ENCODE data around the gene CYLD.

Gene CYLD

GRCh38 chr16:50789757-50790156 is 47.9 kb downstream of the CYLD start:
- H3K9me3 ChIP-seq (ENCODE audit: control insufficient read depth, insufficient read depth, low read depth, low read length) = peaks cover 9% of the 10 kb centered on the region
- H3K27me3 ChIP-seq (ENCODE audit: control insufficient read depth, insufficient read depth, low read length) = no peaks in the 10 kb centered on the region
- no peak overlapping the region for H3K27ac ChIP-seq (ENCODE audit: low read depth, low read length)
- H3K4me3 ChIP-seq (ENCODE audit: low read depth, low read length) = no peak overlapping the region
- no peaks in the 10 kb centered on the region for H3K36me3 ChIP-seq (ENCODE audit: control insufficient read depth, insufficient read depth, low read length)
- H3K4me1 ChIP-seq (ENCODE audit: control insufficient read depth, insufficient read depth, low read length) = no peaks in the 10 kb centered on the region
- H3K9ac ChIP-seq (ENCODE audit: low read length) = no peak overlapping the region

GRCh38 chr16:50791522-50791921 is 49.6 kb downstream of the CYLD start:
- no peak overlapping the region for H3K9ac ChIP-seq (ENCODE audit: low read length)
- no peaks in the 10 kb centered on the region for H3K4me1 ChIP-seq (ENCODE audit: control insufficient read depth, insufficient read depth, low read length)
- H3K9me3 ChIP-seq (ENCODE audit: control insufficient read depth, insufficient read depth, low read depth, low read length) = peaks cover 9% of the 10 kb centered on the region
- no peak overlapping the region for H3K27ac ChIP-seq (ENCODE audit: low read depth, low read length)
- H3K36me3 ChIP-seq (ENCODE audit: control insufficient read depth, insufficient read depth, low read length) = 0 out of 2 replicates have a peak, but pooled peaks cover 2% of the 10 kb centered on the region
- no peaks in the 10 kb centered on the region for H3K27me3 ChIP-seq (ENCODE audit: control insufficient read depth, insufficient read depth, low read length)
- H3K4me3 ChIP-seq (ENCODE audit: low read depth, low read length) = no peak overlapping the region

- Histone ChIP-seq H3K4me1 (ENCODE audit: control insufficient read depth, insufficient read depth, low read length) (peaks cover 4% of the 10 kb centered on the region; the same call in 1 of the 2 replicates), H3K9ac (ENCODE audit: low read length) (no peak overlapping the region), H3K4me3 (ENCODE audit: low read depth, low read length) (no peak overlapping the region)
These were observed 54.9 kb downstream of the CYLD start for GRCh38 chr16:50796829-50797228.

DNA sequence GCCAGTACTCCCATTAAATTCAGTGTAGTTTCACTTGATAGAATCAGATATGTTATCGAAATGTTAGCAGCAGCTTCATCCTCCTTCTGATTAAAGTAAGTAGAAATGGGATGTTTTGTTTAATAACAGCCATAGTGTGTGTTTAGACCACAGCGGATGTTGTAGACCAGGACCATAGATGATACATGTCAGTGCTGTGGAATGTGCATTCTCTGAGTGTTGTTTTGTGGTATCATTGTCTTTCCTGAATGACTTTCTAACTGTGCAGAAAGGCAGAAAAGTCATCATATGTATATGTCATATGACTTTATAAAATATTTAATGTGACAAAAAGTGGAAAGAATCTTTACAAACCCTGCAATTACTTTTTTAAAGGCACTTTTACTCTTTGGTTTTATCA is 55.6 kb downstream of the CYLD start:
- H3K36me3 ChIP-seq (ENCODE audit: control insufficient read depth, insufficient read depth, low read length) = 0 out of 2 replicates have a peak, but pooled peaks cover 2% of the 10 kb centered on the region
- no peak overlapping the region for H3K9ac ChIP-seq (ENCODE audit: low read length)
- H3K9me3 ChIP-seq (ENCODE audit: control insufficient read depth, insufficient read depth, low read depth, low read length) = no peaks in the 10 kb centered on the region
- H3K4me1 ChIP-seq (ENCODE audit: control insufficient read depth, insufficient read depth, low read length) = peaks cover 4% of the 10 kb centered on the region; the same call in 1 of the 2 replicates
- H3K27ac ChIP-seq (ENCODE audit: low read depth, low read length) = no peak overlapping the region
- H3K4me3 ChIP-seq (ENCODE audit: low read depth, low read length) = no peak overlapping the region
- no peaks in the 10 kb centered on the region for H3K27me3 ChIP-seq (ENCODE audit: control insufficient read depth, insufficient read depth, low read length)

More at GRCh38 chr16:50796829-50797228, 54.9 kb downstream of the CYLD start:
- Histone ChIP-seq H3K36me3 (ENCODE audit: control insufficient read depth, insufficient read depth, low read length) (0 out of 2 replicates have a peak, but pooled peaks cover 2% of the 10 kb centered on the region), H3K27ac (ENCODE audit: low read depth, low read length) (no peak overlapping the region), H3K9me3 (ENCODE audit: control insufficient read depth, insufficient read depth, low read depth, low read length) (no peaks in the 10 kb centered on the region), H3K27me3 (ENCODE audit: control insufficient read depth, insufficient read depth, low read length) (no peaks in the 10 kb centered on the region)

- no peak overlapping the region for H3K9ac ChIP-seq (ENCODE audit: low read length)
- H3K27me3 ChIP-seq (ENCODE audit: control insufficient read depth, insufficient read depth, low read length) = no peaks in the 10 kb centered on the region
- H3K27ac ChIP-seq (ENCODE audit: low read depth, low read length) = no peak overlapping the region
- peaks cover 10% of the 10 kb centered on the region; the same call in 1 of the 2 replicates for H3K4me1 ChIP-seq (ENCODE audit: control insufficient read depth, insufficient read depth, low read length)
- 0 out of 2 replicates have a peak, but pooled peaks cover 2% of the 10 kb centered on the region for H3K36me3 ChIP-seq (ENCODE audit: control insufficient read depth, insufficient read depth, low read length)
- no peak overlapping the region for H3K4me3 ChIP-seq (ENCODE audit: low read depth, low read length)
- no peaks in the 10 kb centered on the region for H3K9me3 ChIP-seq (ENCODE audit: control insufficient read depth, insufficient read depth, low read depth, low read length)
These were observed 58.2 kb downstream of the CYLD start for GRCh38 chr16:50800074-50800473.

DNA sequence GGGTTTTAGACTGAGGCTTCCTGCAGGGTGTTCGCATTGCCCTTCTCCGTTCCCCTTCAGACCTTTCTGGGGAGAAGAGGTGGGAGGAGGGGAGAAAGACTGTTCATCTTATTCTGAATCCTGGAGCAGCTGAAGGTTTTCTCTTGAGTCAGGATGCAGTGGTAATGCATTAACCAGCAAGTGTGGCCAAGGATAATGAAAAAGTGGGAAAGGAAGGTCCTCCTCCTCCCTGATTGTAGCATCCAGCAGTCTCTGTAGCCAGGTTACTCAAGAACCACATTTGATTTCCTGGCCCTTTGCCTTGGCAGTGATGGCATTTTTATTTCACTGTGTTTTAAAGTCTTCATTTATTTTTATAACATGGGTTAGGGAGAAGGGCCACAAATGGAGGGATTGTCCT is 59.1 kb downstream of the CYLD start:
- no peaks in the 10 kb centered on the region for H3K9me3 ChIP-seq (ENCODE audit: control insufficient read depth, insufficient read depth, low read depth, low read length)
- H3K36me3 ChIP-seq (ENCODE audit: control insufficient read depth, insufficient read depth, low read length) = 0 out of 2 replicates have a peak, but pooled peaks cover 2% of the 10 kb centered on the region
- H3K4me3 ChIP-seq (ENCODE audit: low read depth, low read length) = no peak overlapping the region
- H3K4me1 ChIP-seq (ENCODE audit: control insufficient read depth, insufficient read depth, low read length) = peaks cover 10% of the 10 kb centered on the region; the same call in 1 of the 2 replicates
- no peak overlapping the region for H3K27ac ChIP-seq (ENCODE audit: low read depth, low read length)
- H3K9ac ChIP-seq (ENCODE audit: low read length) = no peak overlapping the region
- no peaks in the 10 kb centered on the region for H3K27me3 ChIP-seq (ENCODE audit: control insufficient read depth, insufficient read depth, low read length)

- H3K9me3 ChIP-seq (ENCODE audit: control insufficient read depth, insufficient read depth, low read depth, low read length) = no peaks in the 10 kb centered on the region
- H3K27ac ChIP-seq (ENCODE audit: low read depth, low read length) = no peak overlapping the region
- H3K36me3 ChIP-seq (ENCODE audit: control insufficient read depth, insufficient read depth, low read length) = no peaks in the 10 kb centered on the region
- H3K27me3 ChIP-seq (ENCODE audit: control insufficient read depth, insufficient read depth, low read length) = no peaks in the 10 kb centered on the region
- no peak overlapping the region for H3K9ac ChIP-seq (ENCODE audit: low read length)
- peaks cover 10% of the 10 kb centered on the region; the same call in 1 of the 2 replicates for H3K4me1 ChIP-seq (ENCODE audit: control insufficient read depth, insufficient read depth, low read length)
- no peak overlapping the region for H3K4me3 ChIP-seq (ENCODE audit: low read depth, low read length)
These were observed 60.1 kb downstream of the CYLD start for GRCh38 chr16:50802000-50802399.

GRCh38 chr16:50802961-50803360 is 61.1 kb downstream of the CYLD start:
- Histone ChIP-seq H3K4me1 (ENCODE audit: control insufficient read depth, insufficient read depth, low read length) (peaks cover 10% of the 10 kb centered on the region; the same call in 1 of the 2 replicates), H3K27ac (ENCODE audit: low read depth, low read length) (no peak overlapping the region), H3K27me3 (ENCODE audit: control insufficient read depth, insufficient read depth, low read length) (no peaks in the 10 kb centered on the region), H3K9ac (ENCODE audit: low read length) (no peak overlapping the region), H3K9me3 (ENCODE audit: control insufficient read depth, insufficient read depth, low read depth, low read length) (no peaks in the 10 kb centered on the region), H3K36me3 (ENCODE audit: control insufficient read depth, insufficient read depth, low read length) (no peaks in the 10 kb centered on the region), H3K4me3 (ENCODE audit: low read depth, low read length) (no peak overlapping the region)

- Histone ChIP-seq H3K9me3 (ENCODE audit: control insufficient read depth, insufficient read depth, low read depth, low read length) (no peaks in the 10 kb centered on the region), H3K4me3 (ENCODE audit: low read depth, low read length) (no peak overlapping the region), H3K9ac (ENCODE audit: low read length) (no peak overlapping the region), H3K27ac (ENCODE audit: low read depth, low read length) (no peak overlapping the region), H3K4me1 (ENCODE audit: control insufficient read depth, insufficient read depth, low read length) (peaks cover 17% of the 10 kb centered on the region; the same call in 1 of the 2 replicates), H3K36me3 (ENCODE audit: control insufficient read depth, insufficient read depth, low read length) (no peaks in the 10 kb centered on the region), H3K27me3 (ENCODE audit: control insufficient read depth, insufficient read depth, low read length) (no peaks in the 10 kb centered on the region)
These were observed 62.5 kb downstream of the CYLD start for GRCh38 chr16:50804290-50804907.

GRCh38 chr16:50806099-50807062 is 64.5 kb downstream of the CYLD start:
- Histone ChIP-seq H3K4me3 (ENCODE audit: low read depth, low read length) (peak overlapping the region; percentile 64), H3K36me3 (ENCODE audit: control insufficient read depth, insufficient read depth, low read length) (no peaks in the 10 kb centered on the region), H3K27me3 (ENCODE audit: control insufficient read depth, insufficient read depth, low read length) (no peaks in the 10 kb centered on the region), H3K9me3 (ENCODE audit: control insufficient read depth, insufficient read depth, low read depth, low read length) (no peaks in the 10 kb centered on the region), H3K27ac (ENCODE audit: low read depth, low read length) (no peak overlapping the region), H3K9ac (ENCODE audit: low read length) (no peak overlapping the region), H3K4me1 (ENCODE audit: control insufficient read depth, insufficient read depth, low read length) (peaks cover 17% of the 10 kb centered on the region; the same call in 1 of the 2 replicates)
